Skeletal muscle tissue (tissue), 4 donors: ENCODE measurements around the gene EPS8L3. TPM values are rescaled to one million over a fixed set of nuclear protein-coding genes. Genes with fewer than 3 reads are reported as not detected.
"Not testable (repeated sequence)": the region's sequence is repeated elsewhere in the genome, so short reads cannot be mapped to it uniquely, and the experiment has no call there.

Experiments used
- H3K27ac ChIP-seq: one replicate; pipeline ENCODE4 v1.7.0; 2013; ENCODE audit warnings: mild to moderate bottlenecking, low read depth, low read length, inconsistent platforms
- H3K27me3 ChIP-seq, 3 donors: one replicate each; pipeline ENCODE4 v1.7.0; 2013; ENCODE audit warnings: low read length in 3 of 3; ENCODE audit not compliant: control insufficient read depth in 3 of 3, insufficient read depth in 3 of 3
- H3K36me3 ChIP-seq, 3 donors: one replicate each; pipeline ENCODE4 v1.7.0; 2013; ENCODE audit warnings: low read length in 3 of 3; ENCODE audit not compliant: control insufficient read depth in 3 of 3, insufficient read depth in 3 of 3
- H3K4me1 ChIP-seq, 3 donors: one replicate each; pipeline ENCODE4 v1.7.0; 2013; ENCODE audit warnings: low read length in 3 of 3, mild to moderate bottlenecking in 3 of 3; ENCODE audit not compliant: control insufficient read depth in 3 of 3, insufficient read depth in 3 of 3
- H3K4me3 ChIP-seq, 3 donors: one replicate each; pipeline ENCODE4 v1.7.0; 2013; ENCODE audit warnings: low read length in 3 of 3
- H3K9ac ChIP-seq, 3 donors: one replicate each; pipeline ENCODE4 v1.7.0; 2013; ENCODE audit warnings: low read length in 3 of 3, mild to moderate bottlenecking in 3 of 3, moderate library complexity in 2 of 3, low read depth in 1 of 3
- H3K9me3 ChIP-seq, 3 donors: one replicate each; pipeline ENCODE4 v1.7.0; 2013; ENCODE audit warnings: low read length in 3 of 3; ENCODE audit not compliant: control insufficient read depth in 3 of 3
- total RNA-seq: library from RNA; depleted of rRNA; stranded (reverse); fragments of >200 nt; gene quantifications from one replicate; pipeline ENCODE4 v1.2.3, GENCODE V29; 2014
- donor health status: Osteomylitis.

The EPS8L3 gene
- total RNA-seq, 1 donor from 2014 or later, result not detected

DNA sequence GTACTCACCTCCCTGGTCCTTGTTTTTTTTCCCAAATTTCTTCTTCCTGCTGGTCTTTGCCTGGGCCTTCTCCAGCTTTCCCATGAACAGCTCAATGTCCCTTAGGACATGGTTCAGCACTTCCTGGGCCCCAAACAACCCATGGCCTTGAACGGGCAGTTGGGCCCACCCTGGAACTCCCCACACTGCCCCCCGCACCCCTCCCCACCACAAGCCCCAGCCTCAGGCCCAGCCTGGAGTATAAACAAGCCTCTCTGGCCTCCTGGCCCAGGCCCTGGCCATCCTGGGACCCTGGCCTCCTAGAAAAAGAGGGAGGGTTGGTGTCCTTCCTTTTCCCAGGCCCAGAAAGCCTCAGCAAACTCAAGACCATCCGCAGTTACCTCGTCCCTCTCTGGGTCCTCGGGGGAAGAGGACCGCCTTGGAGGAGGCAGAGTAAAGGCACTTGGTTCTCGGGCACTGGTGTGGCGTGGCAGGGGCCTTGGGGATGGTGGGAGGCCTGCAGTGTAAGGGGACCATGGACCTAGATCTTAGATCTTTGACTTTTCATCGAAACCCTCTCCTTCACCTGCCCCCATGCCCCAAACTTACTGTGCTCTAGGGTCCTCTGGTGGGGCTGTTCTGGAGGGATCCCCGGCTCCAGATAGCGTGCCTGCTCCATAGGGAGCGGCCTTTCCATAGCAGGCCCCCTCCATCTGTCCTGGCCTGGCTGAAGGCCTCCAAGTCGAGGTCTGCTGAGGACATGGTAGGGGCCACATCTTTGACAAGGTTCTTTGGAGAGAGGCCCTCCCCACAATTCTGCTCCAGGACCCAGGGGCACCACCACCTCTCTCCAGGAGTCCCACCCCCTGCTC is 5.6 kb downstream of the EPS8L3 start:
- H3K4me3 ChIP-seq, result no peak overlapping the region
- no peak overlapping the region for H3K9ac ChIP-seq
- H3K4me1 ChIP-seq, result no peaks in the 10 kb centered on the region
- H3K27ac ChIP-seq, result no peak overlapping the region
- H3K27me3 ChIP-seq, result no peaks in the 10 kb centered on the region
- H3K9me3 ChIP-seq, result no peaks in the 10 kb centered on the region
- H3K36me3 ChIP-seq, result no peaks in the 10 kb centered on the region

DNA sequence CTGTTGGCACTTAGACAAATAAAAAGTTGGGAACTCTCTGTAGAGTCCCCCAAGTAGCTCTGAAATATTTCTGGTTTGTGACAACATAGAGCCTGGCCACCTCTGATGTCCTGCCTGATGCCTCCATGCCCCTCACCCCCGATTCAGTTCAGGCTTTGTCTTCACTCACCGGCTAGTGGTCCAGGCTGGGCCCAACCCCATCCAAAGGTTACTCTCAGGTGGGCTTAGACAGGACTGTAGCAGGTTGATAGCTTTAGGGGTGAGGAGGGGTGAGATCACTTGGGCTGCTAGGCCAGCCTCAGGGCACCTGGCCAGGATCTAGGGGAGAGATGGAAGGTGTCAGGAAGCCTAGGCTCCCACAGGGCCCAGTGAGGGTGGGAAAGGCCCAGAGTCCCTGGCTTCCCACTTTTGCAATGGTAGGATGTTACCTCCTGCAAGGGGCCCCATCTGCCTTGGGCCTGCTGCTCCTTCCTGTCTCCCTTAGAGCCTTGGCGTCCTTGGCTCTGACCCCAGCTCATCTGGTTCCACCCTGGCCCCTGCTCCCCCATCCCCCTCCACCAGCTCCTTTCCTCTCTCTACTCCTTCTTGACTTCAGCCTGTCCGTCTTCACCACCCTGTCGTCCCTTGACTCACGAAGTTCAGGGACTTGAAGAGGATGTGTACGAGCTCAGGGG is 6.7 kb downstream of the EPS8L3 start:
- H3K27me3 ChIP-seq, result no peaks in the 10 kb centered on the region
- no peak overlapping the region for H3K4me3 ChIP-seq
- H3K27ac ChIP-seq, result no peak overlapping the region
- no peaks in the 10 kb centered on the region for H3K9me3 ChIP-seq
- no peaks in the 10 kb centered on the region for H3K4me1 ChIP-seq
- no peaks in the 10 kb centered on the region for H3K36me3 ChIP-seq
- no peak overlapping the region for H3K9ac ChIP-seq

DNA sequence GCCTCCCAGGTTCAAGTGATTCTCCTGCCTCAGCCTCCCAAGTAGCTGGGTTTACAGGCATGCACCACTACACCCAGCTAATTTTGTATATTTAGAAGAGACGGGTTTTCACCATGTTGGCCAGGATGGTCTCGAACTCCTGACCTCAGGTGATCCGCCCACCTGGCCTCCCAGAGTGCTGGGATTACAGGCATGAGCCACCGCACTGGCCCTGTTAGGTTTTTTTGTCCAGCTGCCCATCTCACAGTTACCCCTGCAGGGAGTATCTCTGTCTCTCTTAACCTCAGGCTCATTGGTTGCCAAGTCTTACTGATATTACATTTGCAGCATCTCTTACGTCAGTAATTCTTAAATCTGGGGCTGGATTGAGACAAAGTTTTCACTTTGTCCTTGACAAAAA is 7.4 kb downstream of the EPS8L3 start:
- not testable (repeated sequence) for H3K4me1 ChIP-seq, H3K27me3 ChIP-seq, H3K4me3 ChIP-seq, H3K9me3 ChIP-seq, H3K27ac ChIP-seq, H3K36me3 ChIP-seq, H3K9ac ChIP-seq

DNA sequence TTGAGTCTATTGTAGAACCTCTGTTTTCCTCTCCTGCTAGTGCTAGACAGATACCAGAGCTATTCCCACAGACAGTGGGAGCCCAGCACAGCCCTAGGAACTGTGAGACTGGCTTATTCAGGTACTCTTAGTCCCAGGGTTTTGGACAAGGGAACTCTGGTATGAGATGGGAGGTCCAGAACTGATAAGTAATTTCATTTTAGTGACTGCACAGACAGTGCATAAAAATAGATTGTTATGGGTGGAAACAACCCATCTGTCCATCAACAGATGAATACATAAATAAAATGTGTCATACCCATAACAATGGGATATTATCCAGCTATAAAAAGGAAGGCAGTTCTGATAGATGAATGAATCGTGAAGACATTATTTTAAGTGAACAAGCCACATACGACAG is 9.0 kb downstream of the EPS8L3 start:
- Histone ChIP-seq H3K9me3 (no peaks in the 10 kb centered on the region), H3K27me3 (no peaks in the 10 kb centered on the region), H3K36me3 (no peaks in the 10 kb centered on the region), H3K27ac (no peak overlapping the region), H3K4me1 (no peaks in the 10 kb centered on the region), H3K4me3 (no peak overlapping the region), H3K9ac (no peak overlapping the region)

DNA sequence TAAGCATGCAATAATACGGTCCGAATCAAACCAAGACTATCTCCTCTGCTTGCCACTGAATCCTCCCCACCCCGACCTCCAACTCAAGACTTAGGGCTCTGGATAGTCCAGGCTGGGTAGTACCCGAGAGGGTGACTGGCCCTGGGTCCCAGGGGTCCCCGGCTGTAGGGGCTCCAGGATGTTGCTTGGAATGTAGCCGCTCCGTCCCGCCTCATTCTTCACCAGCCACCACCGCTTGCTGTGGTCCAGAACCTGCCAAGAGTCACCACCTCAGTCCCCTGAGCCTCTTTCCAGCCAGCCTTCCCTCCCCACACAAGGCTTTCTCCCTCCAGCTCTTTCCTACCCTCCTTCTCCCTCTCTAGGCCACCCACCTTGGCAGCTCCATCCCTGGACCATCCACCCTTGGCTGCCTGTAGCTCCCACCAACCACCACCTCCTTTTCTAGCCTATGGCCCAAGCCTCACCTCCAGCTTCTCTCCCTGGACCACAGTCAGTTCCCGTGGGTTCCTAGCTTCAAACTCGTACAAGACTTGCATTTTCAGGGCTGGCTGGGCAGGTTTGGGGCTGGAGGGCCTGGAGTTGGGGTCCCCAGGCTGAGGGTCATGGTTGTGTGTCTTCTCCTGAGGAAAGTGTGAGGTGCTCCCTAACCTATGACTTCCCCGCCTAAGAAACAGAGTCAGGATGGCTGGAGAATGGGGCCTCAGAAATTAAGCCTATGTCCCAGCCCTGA is 12.0 kb downstream of the EPS8L3 start:
- Histone ChIP-seq H3K4me1 (no peaks in the 10 kb centered on the region), H3K27me3 (no peaks in the 10 kb centered on the region), H3K27ac (no peak overlapping the region), H3K4me3 (no peak overlapping the region), H3K36me3 (no peaks in the 10 kb centered on the region), H3K9ac (no peak overlapping the region), H3K9me3 (no peaks in the 10 kb centered on the region)

DNA sequence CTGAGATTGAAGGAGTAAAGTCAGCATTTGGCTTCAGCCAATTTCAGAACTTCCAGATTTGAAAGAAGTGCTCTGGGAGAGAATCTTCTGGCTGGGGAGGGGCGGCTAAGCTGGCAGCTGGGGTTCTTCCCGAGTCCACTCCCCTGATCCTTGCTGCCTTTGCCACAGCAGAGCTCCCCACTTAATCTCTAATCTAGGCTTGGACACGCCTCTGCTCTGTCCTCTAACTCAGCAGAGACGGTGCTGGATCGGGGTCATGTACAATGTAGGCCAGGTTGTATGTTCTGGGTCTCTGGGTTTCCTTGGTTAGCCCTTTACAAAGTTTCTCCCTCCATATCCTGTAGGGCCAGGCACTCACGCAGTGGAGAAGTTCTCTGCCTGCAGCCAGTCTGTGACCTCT is 12.8 kb downstream of the EPS8L3 start:
- no peaks in the 10 kb centered on the region for H3K9me3 ChIP-seq
- H3K27ac ChIP-seq, result no peak overlapping the region
- no peak overlapping the region for H3K4me3 ChIP-seq
- no peak overlapping the region for H3K9ac ChIP-seq
- H3K36me3 ChIP-seq, result no peaks in the 10 kb centered on the region
- no peaks in the 10 kb centered on the region for H3K27me3 ChIP-seq
- H3K4me1 ChIP-seq, result no peaks in the 10 kb centered on the region

DNA sequence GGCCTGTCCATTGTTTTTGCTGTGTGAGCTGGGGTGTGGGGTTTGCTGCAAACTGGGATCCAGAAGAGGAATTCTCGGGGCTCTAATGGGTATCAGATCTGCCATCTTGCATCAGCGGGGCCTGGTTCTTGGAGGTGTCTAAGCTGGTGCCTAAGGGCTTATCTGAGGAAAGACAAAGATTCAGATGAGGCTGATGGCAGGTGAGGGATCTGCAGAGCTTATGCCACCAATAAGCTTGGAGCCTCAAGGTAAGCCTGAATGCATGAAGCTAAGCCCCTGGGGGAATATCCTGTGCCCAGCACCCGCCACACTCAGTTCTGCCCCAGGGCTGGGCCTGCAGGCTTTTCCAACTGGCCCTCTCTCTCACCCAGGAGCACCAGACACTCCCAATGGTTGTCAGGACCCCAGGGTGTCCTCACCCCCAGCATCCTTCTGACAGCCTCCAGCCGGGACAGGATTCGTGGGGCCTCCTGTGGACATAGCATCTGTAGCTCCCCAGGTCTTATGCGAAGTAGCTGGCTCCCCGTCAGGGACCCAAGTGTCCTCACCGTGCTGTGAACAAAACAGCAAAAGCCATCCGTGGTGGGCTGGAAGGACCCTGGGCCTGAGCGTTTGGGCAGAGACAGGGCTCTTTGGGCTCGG is 13.4 kb downstream of the EPS8L3 start:
- H3K27ac ChIP-seq, result no peak overlapping the region
- no peaks in the 10 kb centered on the region for H3K4me1 ChIP-seq
- no peaks in the 10 kb centered on the region for H3K27me3 ChIP-seq
- H3K4me3 ChIP-seq, result no peak overlapping the region
- H3K9ac ChIP-seq, result no peak overlapping the region
- no peaks in the 10 kb centered on the region for H3K9me3 ChIP-seq
- no peaks in the 10 kb centered on the region for H3K36me3 ChIP-seq

DNA sequence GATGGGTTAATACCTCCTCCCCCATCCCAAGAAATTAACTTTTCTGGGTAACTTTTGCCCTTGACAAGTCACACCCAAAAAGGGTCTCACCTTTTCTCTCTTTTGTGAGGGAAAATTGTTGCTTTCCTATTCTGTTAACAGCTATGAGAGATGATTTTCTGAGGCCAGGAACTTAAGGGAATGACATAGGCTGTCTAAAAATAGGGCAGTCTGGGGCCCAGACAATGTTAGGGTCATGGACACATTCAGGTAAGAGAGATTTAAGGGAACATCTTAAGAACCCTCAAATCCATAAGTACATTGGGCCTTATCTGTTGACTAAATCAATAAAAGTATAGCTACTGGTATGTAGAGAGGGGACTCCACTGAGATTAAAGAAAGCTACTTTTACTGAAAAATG is 14.5 kb downstream of the EPS8L3 start:
- Histone ChIP-seq H3K4me3 (no peak overlapping the region), H3K4me1 (no peaks in the 10 kb centered on the region)

DNA sequence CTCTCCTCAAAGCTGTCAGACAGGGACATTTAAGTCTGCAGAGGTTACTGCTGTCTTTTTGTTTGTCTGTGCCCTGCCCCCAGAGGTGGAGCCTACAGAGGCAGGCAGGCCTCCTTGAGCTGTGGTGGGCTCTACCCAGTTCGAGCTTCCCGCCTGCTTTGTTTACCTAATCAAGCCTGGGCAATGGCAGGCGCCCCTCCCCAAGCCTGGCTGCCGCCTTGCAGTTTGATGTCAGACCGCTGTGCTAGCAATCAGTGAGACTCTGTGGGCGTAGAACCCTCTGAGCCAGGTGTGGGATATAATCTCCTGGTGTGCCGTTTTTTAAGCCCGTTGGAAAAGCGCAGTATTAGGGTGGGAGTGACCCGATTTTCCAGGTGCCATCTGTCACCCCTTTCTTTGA is 15.4 kb downstream of the EPS8L3 start:
- not testable (repeated sequence) for H3K4me3 ChIP-seq, H3K4me1 ChIP-seq, H3K27me3 ChIP-seq, H3K36me3 ChIP-seq, H3K9me3 ChIP-seq, H3K27ac ChIP-seq, H3K9ac ChIP-seq

More for the DNA sequence above, 14.5 kb downstream of the EPS8L3 start:
- Histone ChIP-seq H3K36me3 (no peaks in the 10 kb centered on the region), H3K9ac (no peak overlapping the region), H3K27ac (no peak overlapping the region), H3K27me3 (no peaks in the 10 kb centered on the region), H3K9me3 (no peaks in the 10 kb centered on the region)
